Spleen (tissue), 11 donors: ENCODE measurements around the gene ARID5B. TPM values are rescaled to one million over a fixed set of nuclear protein-coding genes. Genes with fewer than 3 reads are reported as not detected.
A peak's percentile ranks its signal among the peaks of the same experiment; 100 is the strongest.

Experiments
- DNase-seq: peaks from one replicate; pipeline ENCODE4 v3.0.0-alpha.2; 2020
- H3K27ac ChIP-seq, 8 donors: fragments of 200-600 bp; sonication (generic) in 7 of 8; 1 replicate in 4 of 8; 2 replicates in 4 of 8; pipeline versions ENCODE4 v1.5.0 to v1.8.0; 2016 to 2021; ENCODE audit warnings: inconsistent platforms in 4 of 8, mild to moderate bottlenecking in 4 of 8, moderate library complexity in 1 of 8
- H3K27me3 ChIP-seq, 7 donors: fragments of 200-600 bp; sonication (generic) in 6 of 7; replicated peaks in 1 of 7; 1 replicate in 4 of 7; 2 replicates in 3 of 7; pipeline versions ENCODE4 v1.5.0 to v1.8.0; 2016 to 2021; ENCODE audit warnings: inconsistent platforms in 3 of 7, mild to moderate bottlenecking in 1 of 7
- H3K36me3 ChIP-seq, 6 donors: fragments of 200-600 bp; sonication (generic) in 5 of 6; 1 replicate in 4 of 6; 2 replicates in 2 of 6; pipeline versions ENCODE4 v1.5.0 to v1.8.0; 2016 to 2021; ENCODE audit warnings: inconsistent platforms in 2 of 6
- H3K4me1 ChIP-seq, 6 donors: fragments of 200-600 bp; sonication (generic) in 5 of 6; 1 replicate in 3 of 6; 2 replicates in 3 of 6; pipeline versions ENCODE4 v1.5.0 to v1.8.0; 2016 to 2021; ENCODE audit warnings: inconsistent platforms in 3 of 6
- H3K4me3 ChIP-seq, 8 donors: fragments of 200-600 bp; sonication (generic) in 7 of 8; 1 replicate in 4 of 8; 2 replicates in 4 of 8; pipeline versions ENCODE4 v1.5.0 to v1.8.0; 2016 to 2021; ENCODE audit warnings: inconsistent platforms in 4 of 8, mild to moderate bottlenecking in 4 of 8, moderate library complexity in 2 of 8
- H3K9me3 ChIP-seq, 8 donors: fragments of 200-600 bp; sonication (generic) in 7 of 8; 1 replicate in 4 of 8; 2 replicates in 4 of 8; pipeline versions ENCODE4 v1.5.0 to v1.8.0; 2016 to 2021; ENCODE audit warnings: inconsistent platforms in 4 of 8
- POLR2A ChIP-seq, 3 donors: fragments of 450-650 bp; IDR thresholded peaks; one replicate each; pipeline ENCODE4 v1.5.1; 2017; ENCODE audit warnings: antibody characterized with exemption in 3 of 3, mild to moderate bottlenecking in 1 of 3
- POLR2AphosphoS5 ChIP-seq, 3 donors: sonication (generic); formaldehyde crosslinking; IDR thresholded peaks; one replicate each; pipeline ENCODE4 v1.5.1; 2017; ENCODE audit warnings: antibody characterized with exemption in 3 of 3
- WGBS, 5 donors: extraction: QIAGEN DNeasy Blood & Tissue Kit in 3 of 5; methylation state at CpG; one replicate each; pipeline versions ENCODE4 v1.1.5 to v1.1.7; 2013 to 2018; 5-methylcytosine and 5-hydroxymethylcytosine counted together
- intact Hi-C: fragments of 100-400 bp; cut with DNase I; formaldehyde crosslinking; loops from one replicate; pipeline ENCODE4 v1.15.0; 2023; ENCODE audit warnings: low total_unique reads
- polyA plus RNA-seq, 3 donors: library from polyadenylated mRNA; stranded (reverse); fragments of 200-250 nt; gene quantifications; one replicate each; pipeline ENCODE4 v1.2.1, GENCODE V29; 2013
- total RNA-seq, 7 donors: library from RNA; depleted of rRNA in 3 of 7; stranded (reverse); fragments of >200 nt in 3 of 7; fragmentation: NEBNext Ultra II Directional in 4 of 7; extraction: Animal tissue kit (Norgen Biotek cat#: 25700) in 4 of 7; gene quantifications; one replicate each; pipeline versions ENCODE4 v1.1.0 to v1.2.1, GENCODE V29; 2016 to 2021
- TF ChIP-seq, protein P1 (sequence below), 11 experiments: fragments of 200-600 bp in 7 of 11; fragments of 450-650 bp in 4 of 11; sonication (generic) in 4 of 11; IDR thresholded peaks in 8 of 11; conservative IDR thresholded peaks in 3 of 11; 1 replicate in 7 of 11; 2 replicates in 4 of 11; pipeline versions ENCODE4 v1.4.0 to v1.8.0; 2016 to 2021; ENCODE audit warnings: antibody characterized with exemption in 11 of 11, inconsistent platforms in 4 of 11, mild to moderate bottlenecking in 1 of 11
- donor health status: healthy with polysubstance abuse.
- donor health status: DM: no; HTN: no; CAD: no; lungs with moderate emphysema.
- donor health status: DM: no; HTN: no; CAD: no.
- donor health status: Bipolar disorder and iron deficiency.
- donor health status: healthy.
- donor health status: DM: no; HTN: no; CAD: no.
- donor health status: DM: yes; HTN: yes; CAD: no.

ARID5B gene
- total and polyA plus RNA-seq, 10 donors, result 5.6 to 70.7 (median 46.2) TPM

GRCh38 chr10:62063795-62064472 is 162.4 kb downstream of the ARID5B start:
- intact Hi-C loops, result no loop called here

GRCh38 chr10:62067560-62067959 is 166.1 kb downstream of the ARID5B start:
- Histone ChIP-seq H3K27ac (peak overlapping the region in 3 of 8 donors; percentile 16 to 72 (median 69)), H3K36me3 (peaks cover 0 to 93% (median 29%) of the 10 kb centered on the region in 6 donors), H3K4me3 (no peak overlapping the region), H3K4me1 (peaks cover 0 to 50% (median 18%) of the 10 kb centered on the region in 6 donors), H3K9me3 (no peaks in the 10 kb centered on the region), H3K27me3 (no peaks in the 10 kb centered on the region)
- intact Hi-C loops, result no loop called here
- TF ChIP-seq POLR2A (IDR thresholded peaks at IDR 0.05) (no peak), POLR2AphosphoS5 (IDR thresholded peaks at IDR 0.05) (peak in 1 of 3 donors; percentile 15)
- TF ChIP-seq, protein P1, sequence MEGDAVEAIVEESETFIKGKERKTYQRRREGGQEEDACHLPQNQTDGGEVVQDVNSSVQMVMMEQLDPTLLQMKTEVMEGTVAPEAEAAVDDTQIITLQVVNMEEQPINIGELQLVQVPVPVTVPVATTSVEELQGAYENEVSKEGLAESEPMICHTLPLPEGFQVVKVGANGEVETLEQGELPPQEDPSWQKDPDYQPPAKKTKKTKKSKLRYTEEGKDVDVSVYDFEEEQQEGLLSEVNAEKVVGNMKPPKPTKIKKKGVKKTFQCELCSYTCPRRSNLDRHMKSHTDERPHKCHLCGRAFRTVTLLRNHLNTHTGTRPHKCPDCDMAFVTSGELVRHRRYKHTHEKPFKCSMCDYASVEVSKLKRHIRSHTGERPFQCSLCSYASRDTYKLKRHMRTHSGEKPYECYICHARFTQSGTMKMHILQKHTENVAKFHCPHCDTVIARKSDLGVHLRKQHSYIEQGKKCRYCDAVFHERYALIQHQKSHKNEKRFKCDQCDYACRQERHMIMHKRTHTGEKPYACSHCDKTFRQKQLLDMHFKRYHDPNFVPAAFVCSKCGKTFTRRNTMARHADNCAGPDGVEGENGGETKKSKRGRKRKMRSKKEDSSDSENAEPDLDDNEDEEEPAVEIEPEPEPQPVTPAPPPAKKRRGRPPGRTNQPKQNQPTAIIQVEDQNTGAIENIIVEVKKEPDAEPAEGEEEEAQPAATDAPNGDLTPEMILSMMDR (IDR thresholded peaks at IDR 0.05 in 8 of 11, conservative IDR thresholded peaks at IDR 0.05 in 3 of 11), result no peak
- DNase-seq, result no peak
- WGBS, 5 donors, result 92 to 100% (median 100%) methylated on average over 1 of the region's 1 CpG

More at GRCh38 chr10:62063795-62064472, 162.4 kb downstream of the ARID5B start:
- Histone ChIP-seq H3K27me3 (no peaks in the 10 kb centered on the region), H3K4me1 (peaks cover 16 to 58% (median 28%) of the 10 kb centered on the region in 6 donors), H3K36me3 (peaks cover 0 to 92% (median 18%) of the 10 kb centered on the region in 6 donors), H3K27ac (peak overlapping the region in 3 of 8 donors; percentile 0 to 31 (median 12)), H3K4me3 (no peak overlapping the region), H3K9me3 (no peaks in the 10 kb centered on the region)
- 89 to 97% (median 93%) methylated on average over 3 of the region's 3 CpGs for WGBS, 5 donors
- DNase-seq, result no peak
- TF ChIP-seq POLR2AphosphoS5 (IDR thresholded peaks at IDR 0.05) (peak in 1 of 3 donors; percentile 56), POLR2A (IDR thresholded peaks at IDR 0.05) (no peak)

DNA sequence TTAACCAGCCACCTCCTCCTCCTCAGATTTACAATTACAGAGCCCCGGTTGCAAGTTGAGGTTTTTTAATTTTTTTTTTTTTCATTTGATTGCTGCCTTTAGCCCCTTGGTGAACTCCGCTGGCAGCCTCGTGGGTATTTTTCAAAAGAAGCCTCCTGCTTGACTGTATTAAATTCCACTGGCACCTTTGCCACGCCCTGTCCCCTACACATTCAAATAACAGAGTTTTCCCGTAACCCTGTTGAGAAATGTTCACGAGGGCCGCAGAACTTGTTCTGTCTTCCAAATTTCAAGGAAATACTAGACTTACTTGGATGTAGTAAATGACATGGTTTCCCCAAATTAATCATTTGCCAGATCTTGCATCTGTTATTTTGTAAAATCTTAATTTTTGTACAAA is 167.0 kb downstream of the ARID5B start:
- Histone ChIP-seq H3K4me1 (peaks cover 5 to 59% (median 20%) of the 10 kb centered on the region in 6 donors), H3K27me3 (no peaks in the 10 kb centered on the region), H3K4me3 (no peak overlapping the region), H3K27ac (peak overlapping the region in 4 of 8 donors; percentile 64 to 72 (median 66)), H3K9me3 (no peaks in the 10 kb centered on the region), H3K36me3 (peaks cover 0 to 99% (median 29%) of the 10 kb centered on the region in 6 donors)
- intact Hi-C loops, result no loop called here
- TF ChIP-seq, protein P1 (IDR thresholded peaks at IDR 0.05 in 8 of 11, conservative IDR thresholded peaks at IDR 0.05 in 3 of 11), result no peak
- TF ChIP-seq POLR2AphosphoS5 (IDR thresholded peaks at IDR 0.05) (no peak), POLR2A (IDR thresholded peaks at IDR 0.05) (no peak)
- WGBS, 5 donors, result 86 to 96% (median 92%) methylated on average over 7 of the region's 7 CpGs
- DNase-seq, result no peak

DNA sequence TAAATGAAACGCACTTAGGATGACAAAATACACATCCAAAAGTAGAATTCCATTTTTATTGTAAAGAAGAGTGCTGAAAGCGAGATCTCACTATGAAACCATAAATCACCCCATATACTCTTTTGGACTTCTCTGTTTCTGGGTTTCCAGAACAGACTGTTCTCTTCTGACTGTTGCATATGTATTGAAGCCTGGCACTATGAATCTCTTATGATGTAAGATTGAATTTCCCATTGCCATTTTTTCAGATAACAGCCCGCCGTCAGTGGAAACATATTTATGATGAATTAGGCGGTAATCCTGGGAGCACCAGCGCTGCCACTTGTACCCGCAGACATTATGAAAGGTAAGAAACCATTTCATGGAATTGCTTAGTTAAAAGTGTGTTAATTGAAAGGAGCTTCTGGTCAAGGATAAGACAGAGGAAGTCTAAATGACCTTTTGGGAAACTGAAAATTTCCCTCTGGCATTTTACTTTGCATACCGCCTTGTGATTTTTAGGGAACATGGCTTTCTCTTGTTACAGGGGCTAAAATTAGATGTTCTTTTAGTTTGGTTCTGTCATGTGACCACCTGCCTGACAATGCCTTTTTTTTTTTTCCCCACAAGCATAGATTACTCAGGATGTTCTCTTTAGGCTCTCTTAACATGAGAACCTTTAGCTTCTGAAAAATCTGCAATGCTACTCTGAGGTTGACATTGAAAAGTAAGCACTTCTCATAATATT is 168.1 kb downstream of the ARID5B start:
- intact Hi-C loops, result no loop called here
- Histone ChIP-seq H3K9me3 (no peaks in the 10 kb centered on the region), H3K36me3 (peaks cover 0 to 99% (median 28%) of the 10 kb centered on the region in 6 donors), H3K27ac (peak overlapping the region in 4 of 8 donors; percentile 64 to 72 (median 66)), H3K27me3 (no peaks in the 10 kb centered on the region), H3K4me3 (no peak overlapping the region), H3K4me1 (peaks cover 5 to 66% (median 23%) of the 10 kb centered on the region in 6 donors)
- no peak for TF ChIP-seq POLR2A (IDR thresholded peaks at IDR 0.05)
- peak in 1 of 3 donors; percentile 38 for TF ChIP-seq POLR2AphosphoS5 (IDR thresholded peaks at IDR 0.05)
- WGBS, 5 donors, result 84 to 89% (median 88%) methylated on average over 8 of the region's 8 CpGs
- no peak for DNase-seq
